NCI-H526 treated with DMSO at 0.1 percent for 48 hours (cell line): ENCODE results near the gene LCE1F.

ENCODE experiments used
- DNase-seq: peaks from one replicate; lab custom pipeline; 2025; lab: John Stamatoyannopoulos, UW

LCE1F gene, protein sequence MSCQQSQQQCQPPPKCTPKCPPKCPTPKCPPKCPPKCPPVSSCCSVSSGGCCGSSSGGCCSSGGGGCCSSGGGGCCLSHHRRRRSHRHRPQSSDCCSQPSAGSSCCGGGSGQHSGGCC

DNA sequence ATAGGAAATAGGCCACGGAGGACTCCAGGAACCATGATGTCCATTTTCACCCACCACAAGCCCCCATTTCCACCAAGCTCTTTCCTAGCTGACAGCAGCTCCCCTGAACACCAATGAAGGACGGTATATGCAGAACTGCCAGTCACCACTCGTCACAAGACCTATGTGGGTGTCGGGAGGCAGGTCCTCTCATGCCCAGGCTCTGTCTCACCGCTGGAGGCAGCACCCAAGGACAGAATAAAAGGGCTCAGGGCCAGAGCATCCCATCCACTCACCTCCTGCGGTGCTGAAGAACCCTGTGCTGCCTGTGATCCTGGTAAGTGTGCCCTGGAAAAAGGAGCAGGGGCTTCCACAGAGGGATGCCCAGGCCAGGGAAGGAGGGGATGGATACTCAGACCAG is at the start of gene LCE1F:
TSS of gene LCE1F (plus strand) at position 266 of the 400 bp plus-strand sequence. CDS start 1,232 bp downstream, outside the sequence.
- DNase-seq: no peak

DNA sequence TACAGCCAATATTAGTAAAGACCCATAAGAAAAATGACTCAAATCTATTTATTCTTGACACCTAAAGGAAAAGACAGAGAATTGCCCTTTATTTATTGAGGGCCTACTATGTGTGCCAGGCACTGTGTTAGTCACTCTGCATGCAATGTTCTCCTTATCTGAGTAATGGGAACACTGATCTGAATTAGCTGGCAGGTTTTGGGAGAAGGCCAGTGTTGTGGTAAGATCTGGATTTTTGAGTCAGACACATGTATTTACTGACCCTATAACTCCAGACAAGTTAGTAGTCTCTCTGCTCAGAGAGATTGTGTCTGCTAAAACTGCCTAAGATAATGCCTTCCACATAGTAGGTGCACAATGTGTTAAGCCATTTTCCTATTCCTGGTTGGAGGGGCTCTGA is 49.7 kb upstream of the LCE1F start:
- DNase-seq: no peak

DNA sequence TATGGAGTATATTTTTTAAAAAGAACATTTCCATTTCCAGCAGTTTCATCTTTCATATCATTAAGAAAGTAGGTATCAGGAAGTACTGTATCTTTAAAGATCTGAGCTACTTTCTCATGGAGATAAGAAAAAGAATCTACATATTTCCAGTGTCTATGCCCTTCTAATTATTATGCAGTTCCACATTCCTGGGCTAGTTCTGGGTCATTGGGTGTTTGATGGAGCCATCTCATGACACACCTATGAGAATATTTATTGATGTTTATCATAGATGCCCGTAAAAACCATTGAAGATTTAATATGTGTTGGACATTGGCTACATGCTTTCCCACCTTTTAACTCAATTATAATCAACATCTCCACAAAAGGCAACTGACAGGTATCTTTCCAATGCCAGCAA is 46.0 kb upstream of the LCE1F start:
- no peak for DNase-seq

DNA sequence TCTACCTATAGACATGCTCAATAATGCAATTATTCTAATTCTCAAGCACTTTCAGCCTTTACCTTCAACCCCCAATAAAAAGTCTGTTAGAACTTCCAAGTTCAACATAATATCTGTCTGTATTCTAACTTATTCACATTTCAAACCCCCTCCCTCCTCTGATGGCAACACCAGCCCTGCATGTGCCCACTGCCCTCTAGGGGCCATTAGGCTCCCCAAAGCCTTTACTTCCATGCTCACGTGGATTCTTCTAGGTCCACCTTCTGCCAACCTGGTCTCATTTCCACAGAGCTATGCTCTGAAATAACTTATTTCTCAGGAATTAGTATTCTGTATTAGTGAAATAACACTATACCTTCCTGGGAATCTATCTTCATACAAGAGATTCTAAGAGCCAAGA is 39.3 kb upstream of the LCE1F start:
- DNase-seq: no peak

GRCh38 chr1:152737997-152738396 is 36.9 kb upstream of the LCE1F start:
- DNase-seq: no peak

- no peak for DNase-seq
Observed at GRCh38 chr1:152739841-152740240, 35.1 kb upstream of the LCE1F start.

DNA sequence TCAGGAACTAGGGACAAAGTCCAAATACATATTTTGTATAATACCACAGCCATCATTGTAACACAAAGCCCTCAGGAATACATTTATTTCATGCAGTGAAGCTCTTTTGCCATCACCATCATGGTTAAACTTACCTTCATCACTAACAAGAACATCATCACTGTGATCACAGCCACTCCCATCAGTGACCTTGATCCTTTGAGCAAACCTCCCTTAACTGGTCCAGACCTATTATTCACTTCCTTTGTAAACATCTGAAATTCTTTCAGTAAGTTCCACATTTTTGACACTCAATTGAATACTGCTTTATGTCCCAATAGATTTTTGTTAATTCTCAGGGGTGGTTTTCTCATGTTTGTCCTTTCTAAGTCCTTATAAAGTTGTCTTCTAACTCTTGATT is 33.3 kb upstream of the LCE1F start:
- DNase-seq: no peak

DNA sequence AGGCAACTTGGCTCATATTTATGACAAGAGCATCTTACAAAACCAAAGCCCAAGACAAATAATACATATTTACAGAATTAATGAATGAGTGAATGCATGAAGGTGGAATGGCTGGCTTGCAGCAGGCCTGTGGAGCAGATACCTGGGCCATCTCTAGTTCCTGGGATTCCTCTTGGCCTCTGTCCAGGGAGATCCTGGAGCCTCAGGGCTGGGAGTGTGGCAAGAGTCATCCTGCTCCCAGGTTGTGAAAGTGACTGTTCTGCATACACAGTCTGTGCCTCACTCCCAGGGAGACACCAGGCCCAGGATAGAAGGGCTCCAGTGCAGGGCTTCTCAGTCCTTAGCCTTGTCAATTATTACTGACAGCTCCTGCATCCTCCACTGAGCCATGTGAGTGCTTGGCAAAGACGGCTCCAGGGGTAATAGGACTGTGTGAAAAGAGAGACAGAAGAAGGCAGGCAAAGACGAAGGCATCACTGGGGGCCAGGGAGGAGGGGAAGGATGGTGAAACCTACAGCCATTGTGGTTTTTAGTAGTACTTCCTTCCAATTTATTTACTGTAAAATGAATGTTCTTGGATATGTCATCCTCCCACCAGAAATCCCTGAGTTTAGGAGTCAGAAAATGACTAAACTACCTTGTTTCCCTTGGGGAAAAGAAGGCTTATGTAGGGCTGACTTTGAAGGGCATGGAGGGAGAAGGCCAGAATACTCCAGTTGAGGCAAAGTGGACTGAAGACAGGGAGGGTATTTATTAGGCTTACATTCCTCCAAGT is 31.4 kb upstream of the LCE1F start:
- no peak for DNase-seq

DNA sequence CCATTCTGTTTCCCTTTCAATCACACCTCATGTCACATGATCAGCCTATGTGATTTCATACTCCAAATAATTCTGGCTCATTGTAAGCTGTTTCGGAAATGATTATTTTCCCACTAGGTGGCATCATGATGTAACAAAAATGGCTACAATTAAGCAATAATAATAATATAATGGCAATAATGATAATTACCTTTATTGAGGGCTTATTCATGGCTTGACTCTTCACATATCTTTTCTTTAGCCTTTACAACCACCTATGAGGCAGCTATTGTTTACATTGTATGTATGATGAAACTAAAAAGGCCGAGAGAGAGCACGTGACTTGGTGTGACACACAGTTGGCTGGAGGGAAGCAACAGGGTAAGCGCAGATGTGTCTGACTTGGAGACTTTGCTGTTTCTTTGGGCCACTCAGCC is 29.6 kb upstream of the LCE1F start:
- DNase-seq: no peak

DNA sequence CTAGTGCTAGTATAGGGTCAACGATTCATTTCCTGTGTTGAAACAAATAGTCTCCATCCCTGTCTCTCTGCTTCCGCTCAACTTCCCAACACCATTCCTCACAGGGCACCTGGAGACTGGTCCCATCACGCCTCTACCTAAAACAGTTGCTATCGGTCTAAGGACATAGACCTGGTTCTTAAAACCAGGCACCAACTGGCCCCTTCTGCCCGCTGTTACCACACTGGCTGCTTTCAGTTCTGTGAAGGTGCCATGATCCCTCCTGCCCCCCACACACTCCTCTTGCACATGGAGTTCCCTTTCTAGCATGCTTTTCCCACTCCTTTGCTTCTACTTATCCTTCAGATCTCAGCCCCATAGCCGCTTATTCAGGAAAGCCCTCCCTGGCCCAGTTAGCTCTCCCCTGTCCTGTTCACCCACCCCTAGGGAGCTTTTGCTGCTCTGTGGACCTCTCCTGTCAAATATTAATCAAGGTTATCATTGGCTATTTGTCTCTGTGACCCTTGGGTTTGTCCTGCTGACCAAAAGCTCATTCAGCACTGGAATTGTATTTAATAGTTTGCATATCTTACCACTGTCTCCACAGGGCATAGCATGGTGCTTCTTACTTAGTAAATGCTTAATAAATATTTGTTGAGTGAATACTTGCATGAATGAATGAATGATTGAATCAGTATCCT is 29.0 kb upstream of the LCE1F start:
- DNase-seq: no peak

DNA sequence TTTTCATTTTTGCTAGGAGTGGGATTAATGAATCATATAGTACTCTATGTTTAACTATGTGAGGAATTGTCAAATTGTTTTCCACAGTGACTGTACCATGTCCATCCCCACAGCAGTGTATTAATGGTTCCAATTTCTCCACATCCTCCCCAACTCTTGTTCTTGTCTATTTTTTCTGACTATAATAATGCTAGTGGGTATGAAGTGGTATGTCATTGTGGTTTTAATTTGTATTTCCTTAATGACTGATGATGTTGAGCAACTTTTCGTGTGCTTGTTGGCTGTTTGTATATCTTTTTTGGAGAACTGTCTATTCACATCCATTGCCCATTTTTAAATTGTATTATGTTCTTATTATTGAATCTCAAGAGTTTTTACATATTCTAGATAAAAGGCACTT is 27.1 kb upstream of the LCE1F start:
- no peak for DNase-seq

GRCh38 chr1:152752225-152752624 is 22.7 kb upstream of the LCE1F start:
- DNase-seq: no peak

GRCh38 chr1:152753586-152753985 is 21.4 kb upstream of the LCE1F start:
- no peak for DNase-seq

DNA sequence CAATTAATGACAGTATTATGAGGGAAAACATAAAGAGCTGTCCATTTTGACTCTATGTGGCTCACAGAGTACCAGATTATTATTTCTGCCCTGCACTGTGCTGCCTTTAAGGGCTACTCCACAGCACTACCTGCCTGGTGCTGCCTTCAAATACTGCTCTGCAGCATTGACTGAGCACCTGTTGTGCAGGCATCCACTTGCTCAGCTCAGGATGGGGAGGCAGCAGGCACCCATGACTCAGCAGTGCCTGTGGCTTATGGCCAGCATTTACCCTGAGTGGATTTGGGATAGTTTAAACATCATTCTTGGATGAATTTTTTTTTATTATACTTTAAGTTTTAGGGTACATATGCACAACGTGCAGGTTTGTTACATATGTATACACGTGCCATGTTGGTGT is 18.1 kb upstream of the LCE1F start:
- no peak for DNase-seq

DNA sequence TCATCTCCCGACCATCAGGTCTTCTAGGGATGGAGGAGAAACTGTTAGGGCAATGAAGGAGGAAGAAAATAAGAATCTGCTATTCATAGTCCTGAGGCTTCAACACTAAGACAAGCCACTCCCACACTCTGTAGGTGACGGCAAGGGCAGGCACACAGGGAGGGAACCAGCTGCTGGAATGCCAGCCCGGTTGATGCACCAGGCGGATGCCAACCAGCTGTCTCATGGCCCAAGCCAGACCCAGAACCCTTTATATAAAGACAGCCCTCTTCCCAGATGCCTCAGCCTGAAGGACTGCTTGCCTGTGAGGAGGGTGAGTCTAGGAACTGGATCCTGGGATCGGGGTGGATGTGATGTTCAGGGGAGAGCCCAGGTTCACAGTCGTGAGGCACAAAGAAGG is 17.2 kb upstream of the LCE1F start, which contains the start of gene KPRP:
TSS of gene KPRP (plus strand) at position 279 of the 400 bp plus-strand sequence. CDS start 1,564 bp downstream, outside the sequence.
- DNase-seq: no peak

GRCh38 chr1:152758636-152759035 is 16.3 kb upstream of the LCE1F start:
- DNase-seq: no peak

DNA sequence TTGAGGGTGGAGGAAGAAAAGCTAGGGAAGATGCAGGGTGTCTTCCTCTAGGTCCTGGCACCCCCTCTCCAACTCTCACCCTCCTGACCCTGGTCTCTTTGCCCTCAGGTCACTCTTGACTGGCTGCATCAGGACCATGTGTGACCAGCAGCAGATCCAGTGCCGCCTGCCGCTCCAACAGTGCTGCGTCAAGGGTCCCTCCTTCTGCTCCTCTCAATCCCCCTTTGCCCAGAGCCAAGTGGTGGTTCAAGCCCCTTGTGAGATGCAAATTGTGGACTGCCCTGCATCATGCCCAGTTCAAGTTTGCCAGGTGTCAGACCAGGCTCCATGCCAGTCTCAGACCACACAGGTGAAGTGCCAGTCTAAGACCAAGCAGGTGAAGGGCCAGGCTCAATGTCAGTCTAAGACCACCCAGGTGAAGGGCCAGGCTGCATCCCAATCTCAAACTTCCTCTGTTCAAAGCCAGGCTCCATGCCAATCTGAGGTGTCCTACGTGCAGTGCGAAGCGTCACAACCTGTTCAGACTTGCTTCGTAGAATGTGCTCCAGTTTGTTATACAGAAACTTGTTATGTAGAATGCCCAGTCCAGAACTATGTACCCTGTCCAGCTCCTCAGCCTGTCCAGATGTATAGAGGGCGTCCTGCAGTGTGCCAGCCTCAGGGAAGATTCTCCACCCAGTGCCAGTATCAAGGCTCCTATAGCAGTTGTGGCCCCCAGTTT is 15.3 kb upstream of the LCE1F start:
- no peak for DNase-seq

DNA sequence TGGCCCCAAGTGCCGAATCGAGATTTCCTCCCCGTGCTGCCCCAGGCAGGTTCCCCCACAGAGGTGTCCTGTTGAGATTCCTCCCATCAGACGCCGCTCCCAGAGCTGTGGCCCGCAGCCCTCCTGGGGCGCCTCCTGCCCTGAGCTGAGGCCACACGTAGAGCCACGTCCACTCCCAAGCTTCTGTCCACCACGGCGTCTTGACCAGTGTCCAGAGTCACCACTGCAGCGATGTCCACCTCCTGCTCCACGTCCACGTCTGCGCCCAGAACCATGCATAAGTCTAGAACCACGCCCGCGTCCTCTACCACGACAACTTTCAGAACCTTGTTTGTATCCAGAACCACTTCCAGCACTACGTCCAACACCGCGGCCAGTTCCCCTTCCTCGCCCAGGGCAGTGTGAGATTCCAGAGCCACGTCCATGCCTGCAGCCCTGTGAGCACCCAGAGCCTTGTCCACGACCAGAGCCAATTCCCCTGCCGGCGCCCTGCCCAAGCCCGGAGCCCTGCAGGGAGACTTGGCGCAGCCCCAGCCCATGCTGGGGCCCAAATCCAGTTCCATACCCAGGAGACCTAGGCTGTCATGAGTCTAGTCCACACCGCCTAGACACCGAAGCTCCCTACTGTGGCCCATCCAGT is 14.3 kb upstream of the LCE1F start:
- no peak for DNase-seq

GRCh38 chr1:152761609-152762213 is 13.2 kb upstream of the LCE1F start:
- no peak for DNase-seq

DNA sequence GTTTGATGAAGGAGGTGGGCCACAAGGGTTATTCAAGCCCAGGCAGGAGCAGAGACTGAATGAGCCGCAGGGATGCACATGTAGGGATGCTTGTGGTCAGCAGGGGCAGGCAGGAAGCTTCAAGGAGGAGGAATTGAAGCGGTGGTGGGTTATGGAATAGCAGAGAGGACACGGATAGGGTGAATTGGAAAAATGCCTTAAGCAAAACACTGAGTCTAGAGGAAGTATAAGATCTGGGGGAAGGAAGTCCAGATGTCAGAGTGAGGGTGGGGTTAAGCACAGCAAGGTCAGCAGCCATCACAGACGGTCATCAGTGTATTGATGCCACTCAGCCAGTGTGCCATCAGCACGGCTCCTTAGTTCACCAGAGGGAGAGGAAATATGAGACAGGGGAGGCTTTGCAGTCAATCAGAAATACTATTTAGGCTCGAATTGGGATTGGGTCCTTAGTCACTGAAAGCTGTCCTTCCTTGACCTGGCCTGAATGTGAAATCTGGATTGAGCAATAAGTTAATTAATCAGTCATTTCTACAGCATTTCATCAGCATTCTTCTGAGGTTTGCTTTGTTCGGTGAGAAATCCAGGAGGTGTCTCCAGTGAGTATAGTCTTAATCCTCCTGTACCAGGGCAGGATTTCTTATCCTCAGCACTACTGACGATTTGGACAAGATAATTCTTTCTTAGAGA is 6.0 kb upstream of the LCE1F start:
- DNase-seq: no peak

- DNase-seq: no peak
Observed at GRCh38 chr1:152770411-152770810, 4.5 kb upstream of the LCE1F start.
